ENCODE data around the gene NBR1. TPM values are rescaled to one million over a fixed set of nuclear protein-coding genes. Genes with fewer than 3 reads are reported as not detected.
"Not testable (repeated sequence)": the region's sequence is repeated elsewhere in the genome, so short reads cannot be mapped to it uniquely, and the experiment has no call there.

NBR1 gene
- total and polyA plus RNA-seq, 4 donors, result 18.2 to 74.6 (median 44.7) TPM

GRCh38 chr17:43183921-43184320 lies 12.9 kb downstream of the NBR1 start:
- Histone ChIP-seq H3K27me3 (ENCODE audit: control insufficient read depth in 4 of 4, insufficient read depth in 4 of 4, low read length in 3 of 4) (no peaks in the 10 kb centered on the region), H3K36me3 (ENCODE audit: control insufficient read depth in 4 of 4, insufficient read depth in 3 of 4, low read depth in 1 of 4, low read length in 3 of 4) (peaks cover 14 to 40% (median 30%) of the 10 kb centered on the region in 4 donors), H3K4me1 (ENCODE audit: control insufficient read depth in 4 of 4, insufficient read depth in 4 of 4, low read length in 3 of 4) (peaks cover 0 to 1% (median 0%) of the 10 kb centered on the region in 4 donors), H3K9me3 (ENCODE audit: control insufficient read depth in 4 of 4, low read length in 3 of 4) (no peaks in the 10 kb centered on the region), H3K4me3 (ENCODE audit: low read depth in 1 of 3, low read length in 3 of 3) (no peak overlapping the region), H3K9ac (ENCODE audit: low read depth in 1 of 2, low read length in 2 of 2) (no peak overlapping the region), H3K27ac (ENCODE audit: low read depth in 1 of 2, low read length in 2 of 2) (no peak overlapping the region)
- WGBS, result 95% methylated on average over 3 of the region's 3 CpGs
- DNase-seq (ENCODE audit: low spot score), result no peak
- TF ChIP-seq HNF4G (IDR thresholded peaks at IDR 0.05) (no peak), RAD21 (IDR thresholded peaks at IDR 0.05) (no peak), YY1 (IDR thresholded peaks at IDR 0.05) (no peak), ZBTB33 (IDR thresholded peaks at IDR 0.05) (no peak)

DNA sequence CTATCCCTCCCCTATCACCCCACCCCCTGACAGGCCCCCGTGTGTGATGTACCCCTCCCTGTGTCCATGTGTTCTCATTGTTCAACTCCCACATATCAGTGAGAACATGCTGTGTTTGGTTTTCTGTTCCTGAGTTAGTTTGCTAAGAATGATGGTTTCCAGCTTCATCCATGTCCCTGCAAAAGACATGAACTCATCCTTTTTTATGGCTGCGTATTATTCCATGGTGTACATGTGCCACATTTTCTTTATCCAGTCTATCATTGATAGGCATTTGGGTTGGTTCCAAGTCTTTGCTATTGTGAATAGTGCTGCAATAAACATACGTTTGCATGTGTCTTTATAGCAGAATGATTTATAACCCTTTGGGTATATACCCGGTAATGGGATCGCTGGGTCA lies 15.6 kb downstream of the NBR1 start:
- not testable (repeated sequence) for H3K9ac ChIP-seq (ENCODE audit: low read depth in 1 of 2, low read length in 2 of 2); H3K4me1 ChIP-seq (ENCODE audit: control insufficient read depth in 4 of 4, insufficient read depth in 4 of 4, low read length in 3 of 4); H3K27ac ChIP-seq (ENCODE audit: low read depth in 1 of 2, low read length in 2 of 2); DNase-seq (ENCODE audit: low spot score); H3K4me3 ChIP-seq (ENCODE audit: low read depth in 1 of 3, low read length in 3 of 3); H3K9me3 ChIP-seq (ENCODE audit: control insufficient read depth in 4 of 4, low read length in 3 of 4); H3K27me3 ChIP-seq (ENCODE audit: control insufficient read depth in 4 of 4, insufficient read depth in 4 of 4, low read length in 3 of 4)
- WGBS, result 92% methylated on average over 5 of the region's 5 CpGs
- H3K36me3 ChIP-seq (ENCODE audit: control insufficient read depth in 4 of 4, insufficient read depth in 3 of 4, low read depth in 1 of 4, low read length in 3 of 4), result peaks cover 10 to 48% (median 39%) of the 10 kb centered on the region in 4 donors

DNA sequence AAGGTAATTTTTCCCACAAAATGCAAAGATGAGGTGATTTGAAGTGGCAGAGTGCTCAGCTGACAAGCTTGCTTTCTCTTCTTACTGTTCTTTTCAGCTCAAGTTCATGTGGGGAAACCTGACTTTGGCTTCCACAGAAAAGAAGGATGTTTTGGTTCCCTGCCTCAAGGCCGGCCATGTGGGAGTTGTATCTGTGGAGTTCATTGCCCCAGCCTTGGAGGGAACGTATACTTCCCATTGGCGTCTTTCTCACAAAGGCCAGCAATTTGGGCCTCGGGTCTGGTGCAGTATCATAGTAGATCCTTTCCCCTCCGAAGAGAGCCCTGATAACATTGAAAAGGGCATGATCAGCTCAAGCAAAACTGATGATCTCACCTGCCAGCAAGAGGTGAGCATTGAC lies 22.2 kb downstream of the NBR1 start:
- 86% methylated on average over 5 of the region's 5 CpGs for WGBS
- H3K27me3 ChIP-seq (ENCODE audit: control insufficient read depth in 4 of 4, insufficient read depth in 4 of 4, low read length in 3 of 4), result no peaks in the 10 kb centered on the region
- H3K4me1 ChIP-seq (ENCODE audit: control insufficient read depth in 4 of 4, insufficient read depth in 4 of 4, low read length in 3 of 4), result no peaks in the 10 kb centered on the region
- H3K36me3 ChIP-seq (ENCODE audit: control insufficient read depth in 4 of 4, insufficient read depth in 3 of 4, low read depth in 1 of 4, low read length in 3 of 4), result peaks cover 22 to 77% (median 71%) of the 10 kb centered on the region in 4 donors
- no peak overlapping the region for H3K4me3 ChIP-seq (ENCODE audit: low read depth in 1 of 3, low read length in 3 of 3)
- no peak overlapping the region for H3K9ac ChIP-seq (ENCODE audit: low read depth in 1 of 2, low read length in 2 of 2)
- TF ChIP-seq REST (IDR thresholded peaks at IDR 0.05) (no peak), SP1 (IDR thresholded peaks at IDR 0.05) (no peak), FOXA2 (IDR thresholded peaks at IDR 0.05) (no peak), GABPA (IDR thresholded peaks at IDR 0.05 in 1 of 2, conservative IDR thresholded peaks at IDR 0.05 in 1 of 2) (no peak), RXRA (IDR thresholded peaks at IDR 0.05) (no peak), JUND (IDR thresholded peaks at IDR 0.05) (no peak), NR2F2 (IDR thresholded peaks at IDR 0.05) (no peak), EGR1 (IDR thresholded peaks at IDR 0.05; ENCODE audit: low read depth in 2 of 2) (no peak), TAF1 (conservative IDR thresholded peaks at IDR 0.05) (no peak), ZBTB33 (IDR thresholded peaks at IDR 0.05) (no peak), HNF4G (IDR thresholded peaks at IDR 0.05) (no peak), RAD21 (IDR thresholded peaks at IDR 0.05) (no peak), YY1 (IDR thresholded peaks at IDR 0.05) (no peak), FOXA1 (IDR thresholded peaks at IDR 0.05) (no peak), HNF4A (conservative IDR thresholded peaks at IDR 0.05) (no peak)
- TF ChIP-seq, protein P1, sequence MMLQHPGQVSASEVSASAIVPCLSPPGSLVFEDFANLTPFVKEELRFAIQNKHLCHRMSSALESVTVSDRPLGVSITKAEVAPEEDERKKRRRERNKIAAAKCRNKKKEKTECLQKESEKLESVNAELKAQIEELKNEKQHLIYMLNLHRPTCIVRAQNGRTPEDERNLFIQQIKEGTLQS (IDR thresholded peaks at IDR 0.05), result no peak
- TF ChIP-seq, protein P2, sequence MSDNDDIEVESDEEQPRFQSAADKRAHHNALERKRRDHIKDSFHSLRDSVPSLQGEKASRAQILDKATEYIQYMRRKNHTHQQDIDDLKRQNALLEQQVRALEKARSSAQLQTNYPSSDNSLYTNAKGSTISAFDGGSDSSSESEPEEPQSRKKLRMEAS (IDR thresholded peaks at IDR 0.05), result no peak
- TF ChIP-seq, protein P3, sequence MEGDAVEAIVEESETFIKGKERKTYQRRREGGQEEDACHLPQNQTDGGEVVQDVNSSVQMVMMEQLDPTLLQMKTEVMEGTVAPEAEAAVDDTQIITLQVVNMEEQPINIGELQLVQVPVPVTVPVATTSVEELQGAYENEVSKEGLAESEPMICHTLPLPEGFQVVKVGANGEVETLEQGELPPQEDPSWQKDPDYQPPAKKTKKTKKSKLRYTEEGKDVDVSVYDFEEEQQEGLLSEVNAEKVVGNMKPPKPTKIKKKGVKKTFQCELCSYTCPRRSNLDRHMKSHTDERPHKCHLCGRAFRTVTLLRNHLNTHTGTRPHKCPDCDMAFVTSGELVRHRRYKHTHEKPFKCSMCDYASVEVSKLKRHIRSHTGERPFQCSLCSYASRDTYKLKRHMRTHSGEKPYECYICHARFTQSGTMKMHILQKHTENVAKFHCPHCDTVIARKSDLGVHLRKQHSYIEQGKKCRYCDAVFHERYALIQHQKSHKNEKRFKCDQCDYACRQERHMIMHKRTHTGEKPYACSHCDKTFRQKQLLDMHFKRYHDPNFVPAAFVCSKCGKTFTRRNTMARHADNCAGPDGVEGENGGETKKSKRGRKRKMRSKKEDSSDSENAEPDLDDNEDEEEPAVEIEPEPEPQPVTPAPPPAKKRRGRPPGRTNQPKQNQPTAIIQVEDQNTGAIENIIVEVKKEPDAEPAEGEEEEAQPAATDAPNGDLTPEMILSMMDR (IDR thresholded peaks at IDR 0.05; ENCODE audit: low read depth, low read length, missing input control), result no peak
- DNase-seq (ENCODE audit: low spot score), result no peak
- no peak overlapping the region for H3K27ac ChIP-seq (ENCODE audit: low read depth in 1 of 2, low read length in 2 of 2)
- no peaks in the 10 kb centered on the region for H3K9me3 ChIP-seq (ENCODE audit: control insufficient read depth in 4 of 4, low read length in 3 of 4)

Measured in liver (tissue), 9 donors.